ENCODE measurements around the gene UMODL1.

GRCh38 chr21:42059141-42059540 is 12.0 kb upstream of the UMODL1 start:
- TF ChIP-seq CTCF (IDR thresholded peaks at IDR 0.05) (no peak), POLR2A (IDR thresholded peaks at IDR 0.05) (no peak), EP300 (IDR thresholded peaks at IDR 0.05) (no peak)

Measured in ovary (tissue), 3 donors.